HFFc6 (cell line): Measurements from ENCODE around the gene UNC5C. TPM values are rescaled to one million over a fixed set of nuclear protein-coding genes. Genes with fewer than 3 reads are reported as not detected.

ENCODE experiments used
- DNase-seq: peaks from one replicate; pipeline ENCODE4 v3.0.0-alpha.2; 2018
- H3K27ac Mint-ChIP-seq: 2 replicates; pipeline ENCODE4 v1.8.0; 2020; ENCODE audit warnings: mild to moderate bottlenecking, mixed read lengths
- H3K27me3 Mint-ChIP-seq: 2 replicates; pipeline ENCODE4 v1.8.0; 2021; ENCODE audit warnings: mild to moderate bottlenecking, moderate library complexity, mixed read lengths; ENCODE audit not compliant: insufficient read depth
- H3K36me3 Mint-ChIP-seq: 2 replicates; pipeline ENCODE4 v1.8.0; 2021; ENCODE audit warnings: low read depth, mixed read lengths
- H3K4me1 Mint-ChIP-seq: 2 replicates; pipeline ENCODE4 v1.8.0; 2020; ENCODE audit warnings: low read depth, mixed read lengths
- H3K4me3 Mint-ChIP-seq: 2 replicates; pipeline ENCODE4 v1.8.0; 2020; ENCODE audit warnings: mild to moderate bottlenecking, moderate library complexity, mixed read lengths
- H3K9me3 Mint-ChIP-seq: 2 replicates; pipeline ENCODE4 v1.8.0; 2020; ENCODE audit warnings: mild to moderate bottlenecking, mixed read lengths
- total RNA-seq, 6 experiments: library from RNA; stranded (reverse); fragmentation: NEBNext Ultra II Directional; extraction: Animal tissue kit (Norgen Biotek cat#: 25700); gene quantifications; 2 replicates in 1 of 6; 3 replicates in 5 of 6; pipeline ENCODE4 v1.2.3, GENCODE V29; 2021
- TF ChIP-seq, protein P1 (sequence below): fragments of 200-600 bp; sonication (generic); IDR thresholded peaks from 2 replicates; pipeline ENCODE4 v1.5.0; 2021; ENCODE audit warnings: antibody characterized with exemption, mild to moderate bottlenecking

Gene UNC5C
- total RNA-seq, 6 experiments from 2014 or later = not detected

- no peaks in the 10 kb centered on the region for H3K9me3 Mint-ChIP-seq
- H3K4me3 Mint-ChIP-seq = no peak overlapping the region
- no peak for DNase-seq
- no peaks in the 10 kb centered on the region for H3K4me1 Mint-ChIP-seq
- H3K36me3 Mint-ChIP-seq = no peaks in the 10 kb centered on the region
- TF ChIP-seq, protein P1, sequence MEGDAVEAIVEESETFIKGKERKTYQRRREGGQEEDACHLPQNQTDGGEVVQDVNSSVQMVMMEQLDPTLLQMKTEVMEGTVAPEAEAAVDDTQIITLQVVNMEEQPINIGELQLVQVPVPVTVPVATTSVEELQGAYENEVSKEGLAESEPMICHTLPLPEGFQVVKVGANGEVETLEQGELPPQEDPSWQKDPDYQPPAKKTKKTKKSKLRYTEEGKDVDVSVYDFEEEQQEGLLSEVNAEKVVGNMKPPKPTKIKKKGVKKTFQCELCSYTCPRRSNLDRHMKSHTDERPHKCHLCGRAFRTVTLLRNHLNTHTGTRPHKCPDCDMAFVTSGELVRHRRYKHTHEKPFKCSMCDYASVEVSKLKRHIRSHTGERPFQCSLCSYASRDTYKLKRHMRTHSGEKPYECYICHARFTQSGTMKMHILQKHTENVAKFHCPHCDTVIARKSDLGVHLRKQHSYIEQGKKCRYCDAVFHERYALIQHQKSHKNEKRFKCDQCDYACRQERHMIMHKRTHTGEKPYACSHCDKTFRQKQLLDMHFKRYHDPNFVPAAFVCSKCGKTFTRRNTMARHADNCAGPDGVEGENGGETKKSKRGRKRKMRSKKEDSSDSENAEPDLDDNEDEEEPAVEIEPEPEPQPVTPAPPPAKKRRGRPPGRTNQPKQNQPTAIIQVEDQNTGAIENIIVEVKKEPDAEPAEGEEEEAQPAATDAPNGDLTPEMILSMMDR = no peak
- H3K27ac Mint-ChIP-seq = no peak overlapping the region
- H3K27me3 Mint-ChIP-seq = no peaks in the 10 kb centered on the region; the same call in 1 of the 2 replicates
Observed at GRCh38 chr4:95188701-95189370, 359.9 kb downstream of the UNC5C start.

GRCh38 chr4:95186666-95187065 lies 362.1 kb downstream of the UNC5C start:
- no peaks in the 10 kb centered on the region for H3K4me1 Mint-ChIP-seq
- peaks cover 4% of the 10 kb centered on the region for H3K27me3 Mint-ChIP-seq
- H3K9me3 Mint-ChIP-seq = no peaks in the 10 kb centered on the region
- no peak overlapping the region for H3K27ac Mint-ChIP-seq
- DNase-seq = no peak
- H3K4me3 Mint-ChIP-seq = no peak overlapping the region
- H3K36me3 Mint-ChIP-seq = no peaks in the 10 kb centered on the region
- TF ChIP-seq, protein P1 = no peak

- TF ChIP-seq, protein P1 = no peak
- DNase-seq = no peak
- Mint-ChIP-seq H3K4me1 (no peaks in the 10 kb centered on the region), H3K4me3 (no peak overlapping the region), H3K36me3 (no peaks in the 10 kb centered on the region), H3K9me3 (no peaks in the 10 kb centered on the region), H3K27me3 (peaks cover 6% of the 10 kb centered on the region), H3K27ac (no peak overlapping the region)
Observed at GRCh38 chr4:95183656-95184408, 364.9 kb downstream of the UNC5C start.

DNA sequence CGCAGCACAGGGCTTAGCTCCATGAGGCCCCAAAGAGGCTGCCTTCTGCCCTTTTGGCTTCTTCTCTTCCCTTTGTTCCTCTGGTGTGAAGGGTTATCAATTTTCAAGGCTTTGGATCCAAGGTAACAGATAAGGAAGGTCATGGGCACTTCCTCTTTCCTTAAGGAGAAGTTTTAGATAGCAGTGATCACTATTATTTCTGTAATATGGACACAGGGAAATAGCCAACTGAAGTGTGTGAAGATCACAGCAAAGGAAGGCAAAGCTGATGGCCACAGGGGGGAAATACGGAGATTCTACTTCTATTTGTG lies 366.8 kb downstream of the UNC5C start:
- Mint-ChIP-seq H3K4me1 (no peaks in the 10 kb centered on the region), H3K27me3 (peaks cover 10% of the 10 kb centered on the region), H3K36me3 (no peaks in the 10 kb centered on the region), H3K27ac (no peak overlapping the region), H3K9me3 (no peaks in the 10 kb centered on the region), H3K4me3 (no peak overlapping the region)
- no peak for DNase-seq
- TF ChIP-seq, protein P1 = no peak

- Mint-ChIP-seq H3K36me3 (no peaks in the 10 kb centered on the region), H3K27ac (no peak overlapping the region), H3K9me3 (no peaks in the 10 kb centered on the region), H3K27me3 (peaks cover 10% of the 10 kb centered on the region), H3K4me1 (no peaks in the 10 kb centered on the region), H3K4me3 (no peak overlapping the region)
- DNase-seq = no peak
- TF ChIP-seq, protein P1 = no peak
Observed at GRCh38 chr4:95181243-95181995, 367.4 kb downstream of the UNC5C start.
